ENCODE measurements around the gene NDUFB11. TPM values are rescaled to one million over a fixed set of nuclear protein-coding genes. Genes with fewer than 3 reads are reported as not detected.

NDUFB11 gene
- total RNA-seq, 1 experiment from 2014 or later = 110 TPM

GRCh38 chrX:47151435-47151834 lies 6.9 kb upstream of the NDUFB11 start:
- Mint-ChIP-seq H3K9me3 (no peaks in the 10 kb centered on the region), H3K27ac (no peak overlapping the region), H3K27me3 (ENCODE audit: low read depth) (no peaks in the 10 kb centered on the region), H3K36me3 (peaks cover 14% of the 10 kb centered on the region), H3K4me1 (peaks cover 9% of the 10 kb centered on the region), H3K4me3 (no peak overlapping the region)
- CTCF ChIA-PET = interaction anchor here (0.7 kb wide), 1 partner anchor 22 kb away, joined by 5 read pairs; no protein-coding TSS in a partner anchor
- DNase-seq (ENCODE audit: low spot score) = no peak
- POLR2A ChIA-PET = no interaction called here
- ATAC-seq = no peak
- TF ChIP-seq SMAD3 (CRISPR knock-in tag; IDR thresholded peaks at IDR 0.05; ENCODE audit: borderline replicate concordance) (no peak), NR1H2 (CRISPR knock-in tag; IDR thresholded peaks at IDR 0.05) (no peak), TEAD4 (CRISPR knock-in tag; IDR thresholded peaks at IDR 0.05) (no peak), HMGXB4 (CRISPR knock-in tag; IDR thresholded peaks at IDR 0.05) (no peak), CREB1 (CRISPR knock-in tag; IDR thresholded peaks at IDR 0.05) (no peak), OVOL2 (CRISPR knock-in tag; IDR thresholded peaks at IDR 0.05; ENCODE audit: borderline replicate concordance) (no peak), TCF7 (CRISPR knock-in tag; IDR thresholded peaks at IDR 0.05; ENCODE audit: low read depth) (no peak), ZNF532 (CRISPR knock-in tag; IDR thresholded peaks at IDR 0.05; ENCODE audit: borderline replicate concordance) (no peak), GTF2I (CRISPR knock-in tag; conservative IDR thresholded peaks at IDR 0.05) (no peak)

GRCh38 chrX:47148946-47149345 lies 4.4 kb upstream of the NDUFB11 start:
- no peaks in the 10 kb centered on the region for H3K27me3 Mint-ChIP-seq (ENCODE audit: low read depth)

GRCh38 chrX:47146936-47147859 lies 2.7 kb upstream of the NDUFB11 start:
- ChIA-PET CTCF (no interaction called here), POLR2A (no interaction called here)
- ATAC-seq (no peak), DNase-seq (ENCODE audit: low spot score) (no peak)
- Mint-ChIP-seq H3K4me1 (peaks cover 16% of the 10 kb centered on the region), H3K36me3 (peaks cover 14% of the 10 kb centered on the region), H3K9me3 (no peaks in the 10 kb centered on the region), H3K27me3 (ENCODE audit: low read depth) (no peaks in the 10 kb centered on the region), H3K4me3 (peak overlapping the region; percentile 30), H3K27ac (no peak overlapping the region)
- TF ChIP-seq FOXP1 (CRISPR knock-in tag; IDR thresholded peaks at IDR 0.05; ENCODE audit: borderline replicate concordance) (no peak), FOXJ3 (CRISPR knock-in tag; IDR thresholded peaks at IDR 0.05; ENCODE audit: borderline replicate concordance) (no peak), JUN (CRISPR knock-in tag; IDR thresholded peaks at IDR 0.05) (no peak), USF2 (CRISPR knock-in tag; IDR thresholded peaks at IDR 0.05) (no peak), TCF7 (CRISPR knock-in tag; IDR thresholded peaks at IDR 0.05; ENCODE audit: low read depth) (no peak), TP53 (CRISPR knock-in tag; IDR thresholded peaks at IDR 0.05) (no peak), MAX (CRISPR knock-in tag; IDR thresholded peaks at IDR 0.05) (no peak), ATF1 (CRISPR knock-in tag; IDR thresholded peaks at IDR 0.05) (no peak)

More at GRCh38 chrX:47148946-47149345, 4.4 kb upstream of the NDUFB11 start:
- no peak for DNase-seq (ENCODE audit: low spot score)
- H3K36me3 Mint-ChIP-seq = peaks cover 11% of the 10 kb centered on the region
- peaks cover 13% of the 10 kb centered on the region for H3K4me1 Mint-ChIP-seq
- no peak overlapping the region for H3K4me3 Mint-ChIP-seq
- no peak for ATAC-seq
- H3K9me3 Mint-ChIP-seq = no peaks in the 10 kb centered on the region
- ChIA-PET POLR2A (no interaction called here), CTCF (no interaction called here)
- H3K27ac Mint-ChIP-seq = no peak overlapping the region
- TF ChIP-seq ZSCAN18 (CRISPR knock-in tag; IDR thresholded peaks at IDR 0.05) (no peak), GRHL2 (CRISPR knock-in tag; IDR thresholded peaks at IDR 0.05; ENCODE audit: insufficient replicate concordance, severe bottlenecking) (no peak), FOXJ3 (CRISPR knock-in tag; IDR thresholded peaks at IDR 0.05; ENCODE audit: borderline replicate concordance) (no peak)
